ENCODE results near the gene UNC5C.

- TF ChIP-seq TARDBP (IDR thresholded peaks at IDR 0.05) (no peak), PKNOX1 (IDR thresholded peaks at IDR 0.05) (no peak), BHLHE40 (IDR thresholded peaks at IDR 0.05; ENCODE audit: borderline replicate concordance) (no peak), FOXM1 (IDR thresholded peaks at IDR 0.05; ENCODE audit: borderline replicate concordance) (no peak), NFRKB (IDR thresholded peaks at IDR 0.05) (no peak), HDGF (IDR thresholded peaks at IDR 0.05; ENCODE audit: borderline replicate concordance) (no peak), LEF1 (IDR thresholded peaks at IDR 0.05; ENCODE audit: borderline replicate concordance) (no peak), FOXA1 (IDR thresholded peaks at IDR 0.05) (no peak)
These were observed 43.0 kb downstream of the UNC5C start for GRCh38 chr4:95505799-95506198.

All from HEK293T (cell line).